CD14-positive monocyte (primary cell): ENCODE results near the gene POLR3G. TPM values are rescaled to one million over a fixed set of nuclear protein-coding genes. Genes with fewer than 3 reads are reported as not detected.

Source experiments
- DNase-seq, 3 donors: peaks; one replicate each; pipeline ENCODE4 v3.0.0-alpha.2; 2011 to 2022
- H2AFZ ChIP-seq: 2 replicates; pipeline ENCODE4 v1.6.0; 2012; ENCODE audit warnings: mild to moderate bottlenecking, low read depth, low read length, inconsistent platforms; ENCODE audit not compliant: insufficient read depth, poor library complexity, severe bottlenecking
- H3K27ac ChIP-seq, 2 donors: 1 replicate in 1 of 2; 2 replicates in 1 of 2; pipeline ENCODE4 v1.5.1; 2012 to 2013; ENCODE audit warnings: low read length in 2 of 2, control low read depth in 1 of 2, inconsistent platforms in 1 of 2, low read depth in 1 of 2, mild to moderate bottlenecking in 1 of 2
- H3K27me3 ChIP-seq, 2 donors: one replicate each; pipeline versions ENCODE4 v1.6.0 to v1.6.1; 2011 to 2013; ENCODE audit warnings: low read length in 2 of 2; ENCODE audit not compliant: control insufficient read depth in 2 of 2, insufficient read depth in 2 of 2
- H3K36me3 ChIP-seq, 2 donors: replicated peaks in 1 of 2; 1 replicate in 1 of 2; 2 replicates in 1 of 2; pipeline versions ENCODE4 v1.5.1 to v1.6.1; 2012 to 2013; ENCODE audit warnings: low read length in 2 of 2, control low read depth in 1 of 2, inconsistent platforms in 1 of 2, mild to moderate bottlenecking in 1 of 2; ENCODE audit not compliant: insufficient read depth in 2 of 2, control insufficient read depth in 1 of 2
- H3K4me1 ChIP-seq, 2 donors: 1 replicate in 1 of 2; 2 replicates in 1 of 2; pipeline versions ENCODE4 v1.5.1 to v1.6.1; 2012 to 2013; ENCODE audit warnings: low read length in 2 of 2, control low read depth in 1 of 2, inconsistent platforms in 1 of 2, mild to moderate bottlenecking in 1 of 2, moderate library complexity in 1 of 2; ENCODE audit not compliant: insufficient read depth in 2 of 2, control insufficient read depth in 1 of 2
- H3K4me2 ChIP-seq: replicated peaks from 2 replicates; pipeline ENCODE3; 2012; ENCODE audit warnings: low read length, moderate library complexity, mild to moderate bottlenecking; ENCODE audit not compliant: poor library complexity, severe bottlenecking; ENCODE audit errors: extremely low read depth
- H3K4me3 ChIP-seq, 3 experiments: fragments of 200-600 bp in 1 of 3; sonication (generic) in 1 of 3; replicated peaks in 1 of 3; 1 replicate in 2 of 3; 2 replicates in 1 of 3; pipeline ENCODE4 v1.5.1; 2011 to 2013; ENCODE audit warnings: low read length in 3 of 3, mild to moderate bottlenecking in 3 of 3, control low read depth in 2 of 3, low read depth in 2 of 3, inconsistent platforms in 1 of 3, moderate library complexity in 1 of 3
- H3K79me2 ChIP-seq: 2 replicates; pipeline ENCODE4 v1.6.0; 2012; ENCODE audit warnings: mild to moderate bottlenecking, control low read depth, inconsistent platforms, low read length, moderate library complexity; ENCODE audit not compliant: insufficient read depth
- H3K9ac ChIP-seq: 2 replicates; pipeline ENCODE4 v1.6.0; 2017; ENCODE audit warnings: low read length, mild to moderate bottlenecking; ENCODE audit not compliant: insufficient read depth, poor library complexity, severe bottlenecking
- H3K9me3 ChIP-seq, 2 donors: replicated peaks in 1 of 2; 1 replicate in 1 of 2; 2 replicates in 1 of 2; pipeline versions ENCODE4 v1.5.1 to v1.6.1; 2012 to 2013; ENCODE audit warnings: low read length in 2 of 2, control low read depth in 1 of 2; ENCODE audit not compliant: control insufficient read depth in 1 of 2, insufficient read depth in 1 of 2
- H4K20me1 ChIP-seq: 2 replicates; pipeline ENCODE4 v1.6.0; 2012; ENCODE audit warnings: mild to moderate bottlenecking, low read length, control low read depth, moderate library complexity; ENCODE audit not compliant: insufficient read depth
- H3K27ac Mint-ChIP-seq, 7 donors: one replicate each; pipeline ENCODE4 v1.8.0; 2020; ENCODE audit warnings: mild to moderate bottlenecking in 7 of 7, mixed read lengths in 7 of 7, moderate library complexity in 6 of 7, inconsistent platforms in 2 of 7
- H3K27me3 Mint-ChIP-seq, 3 donors: one replicate each; pipeline ENCODE4 v1.8.0; 2021 to 2022; ENCODE audit warnings: low read depth in 3 of 3, mild to moderate bottlenecking in 3 of 3, mixed read lengths in 3 of 3, moderate library complexity in 3 of 3, inconsistent platforms in 1 of 3
- H3K36me3 Mint-ChIP-seq, 2 donors: one replicate each; pipeline ENCODE4 v1.8.0; 2020; ENCODE audit warnings: mixed read lengths in 2 of 2, inconsistent platforms in 1 of 2, mild to moderate bottlenecking in 1 of 2
- H3K4me1 Mint-ChIP-seq: one replicate; pipeline ENCODE4 v1.8.0; 2020; ENCODE audit warnings: mild to moderate bottlenecking, mixed read lengths
- H3K4me3 Mint-ChIP-seq, 2 donors: one replicate each; pipeline ENCODE4 v1.8.0; 2020; ENCODE audit warnings: mild to moderate bottlenecking in 2 of 2, mixed read lengths in 2 of 2, moderate library complexity in 1 of 2
- H3K9me3 Mint-ChIP-seq, 7 donors: one replicate each; pipeline ENCODE4 v1.8.0; 2020 to 2022; ENCODE audit warnings: mixed read lengths in 7 of 7, mild to moderate bottlenecking in 6 of 7, moderate library complexity in 6 of 7, inconsistent platforms in 2 of 7
- CTCF ChIP-seq: fragments of 200-600 bp; IDR thresholded peaks from one replicate; pipeline ENCODE4 v1.8.0; 2022; ENCODE audit warnings: antibody characterized with exemption, mild to moderate bottlenecking
- WGBS: methylation state at CpG from one replicate; pipeline ENCODE4 v1.1.5; 2013; ENCODE audit warnings: missing lambda C conversion rate; ENCODE audit not compliant: insufficient coverage; 5-methylcytosine and 5-hydroxymethylcytosine counted together
- intact Hi-C, 2 donors: fragments of 100-400 bp; cut with micrococcal nuclease; formaldehyde crosslinking; loops; one replicate each; pipeline versions ENCODE4 v1.15.0 to v1.15.1; 2023
- polyA plus RNA-seq, 3 donors: library from polyadenylated mRNA; depleted of rRNA in 1 of 3; unstranded in 2 of 3; stranded (reverse) in 1 of 3; fragments of 300-500 nt in 2 of 3; fragments of >200 nt in 1 of 3; fragmentation: Illumina TruSeq in 2 of 3; gene quantifications; 1 replicate in 2 of 3; 2 replicates in 1 of 3; pipeline ENCODE4 v1.2.3, GENCODE V29; 2012 to 2021

POLR3G gene
- polyA plus RNA-seq, 3 donors, result 0.07 to 0.36 (median 0.13) TPM

- intact Hi-C loops, result no loop called here
- no peaks in the 10 kb centered on the region for H4K20me1 ChIP-seq
- Mint-ChIP-seq H3K27me3 (no peaks in the 10 kb centered on the region), H3K4me1 (peaks cover 9% of the 10 kb centered on the region), H3K27ac (no peak overlapping the region), H3K4me3 (no peak overlapping the region), H3K9me3 (peaks cover 0 to 2% (median 0%) of the 10 kb centered on the region in 7 donors), H3K36me3 (no peaks in the 10 kb centered on the region)
- H3K27me3 ChIP-seq, result no peaks in the 10 kb centered on the region
- no peak overlapping the region for H3K27ac ChIP-seq
- H3K4me2 ChIP-seq, result no peak overlapping the region
- H3K9me3 ChIP-seq, result no peaks in the 10 kb centered on the region
- no peak for TF ChIP-seq CTCF
- DNase-seq, result no peak
- no CpG with 5 or more reads among the region's 2 CpGs for WGBS
- no peaks in the 10 kb centered on the region for H3K4me1 ChIP-seq
- H3K79me2 ChIP-seq, result no peaks in the 10 kb centered on the region
- H2AFZ ChIP-seq, result peak overlapping the region; percentile 80
- H3K9ac ChIP-seq, result no peak overlapping the region
- no peak overlapping the region for H3K4me3 ChIP-seq
- H3K36me3 ChIP-seq, result no peaks in the 10 kb centered on the region
Observed at GRCh38 chr5:90440644-90441043, 34.0 kb upstream of the POLR3G start.

- Histone ChIP-seq H3K27ac (no peak overlapping the region), H4K20me1 (no peaks in the 10 kb centered on the region), H3K9ac (no peak overlapping the region), H3K4me1 (no peaks in the 10 kb centered on the region), H3K27me3 (no peaks in the 10 kb centered on the region), H3K4me2 (no peak overlapping the region), H2AFZ (no peak overlapping the region), H3K36me3 (no peaks in the 10 kb centered on the region), H3K79me2 (no peaks in the 10 kb centered on the region), H3K9me3 (no peaks in the 10 kb centered on the region), H3K4me3 (no peak overlapping the region)
- Mint-ChIP-seq H3K27ac (no peak overlapping the region), H3K4me3 (no peak overlapping the region), H3K36me3 (peaks cover 2 to 3% of the 10 kb centered on the region in 2 donors), H3K4me1 (no peaks in the 10 kb centered on the region), H3K27me3 (peaks cover 0 to 2% (median 2%) of the 10 kb centered on the region in 3 donors), H3K9me3 (peaks cover 0 to 8% (median 2%) of the 10 kb centered on the region in 7 donors)
- TF ChIP-seq CTCF, result no peak
- intact Hi-C loops, result no loop called here
- no peak for DNase-seq
Observed at GRCh38 chr5:90446961-90447360, 27.7 kb upstream of the POLR3G start.
